HPDE6-E6E7 (cell line): ENCODE data around the gene KRTAP10-9.

Experiments used
- DNase-seq: peaks from one replicate; pipeline ENCODE4 v3.0.0; 2011; ENCODE audit warnings: missing footprints; ENCODE audit errors: extremely low spot score

The KRTAP10-9 gene

DNA sequence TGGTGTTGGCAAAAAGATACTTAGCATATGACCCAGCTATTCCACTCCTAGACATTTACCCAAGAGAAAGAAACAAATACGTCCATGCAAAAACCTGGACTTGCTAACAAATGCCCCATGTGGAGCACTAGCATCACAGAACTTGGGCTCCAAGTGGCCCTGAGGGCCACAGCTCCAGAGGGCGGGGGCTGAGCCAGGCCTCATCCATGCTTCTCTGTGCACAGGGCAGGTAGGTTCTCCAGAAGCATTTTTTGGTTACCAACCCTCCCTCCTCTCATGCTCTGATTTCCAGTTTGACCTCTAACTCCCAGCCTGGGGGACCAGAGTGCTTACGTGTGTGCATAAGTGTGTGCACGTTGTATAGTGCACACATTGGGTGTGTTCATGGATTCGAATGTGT, 37.8 kb downstream of the KRTAP10-9 start:
- no peak for DNase-seq

DNA sequence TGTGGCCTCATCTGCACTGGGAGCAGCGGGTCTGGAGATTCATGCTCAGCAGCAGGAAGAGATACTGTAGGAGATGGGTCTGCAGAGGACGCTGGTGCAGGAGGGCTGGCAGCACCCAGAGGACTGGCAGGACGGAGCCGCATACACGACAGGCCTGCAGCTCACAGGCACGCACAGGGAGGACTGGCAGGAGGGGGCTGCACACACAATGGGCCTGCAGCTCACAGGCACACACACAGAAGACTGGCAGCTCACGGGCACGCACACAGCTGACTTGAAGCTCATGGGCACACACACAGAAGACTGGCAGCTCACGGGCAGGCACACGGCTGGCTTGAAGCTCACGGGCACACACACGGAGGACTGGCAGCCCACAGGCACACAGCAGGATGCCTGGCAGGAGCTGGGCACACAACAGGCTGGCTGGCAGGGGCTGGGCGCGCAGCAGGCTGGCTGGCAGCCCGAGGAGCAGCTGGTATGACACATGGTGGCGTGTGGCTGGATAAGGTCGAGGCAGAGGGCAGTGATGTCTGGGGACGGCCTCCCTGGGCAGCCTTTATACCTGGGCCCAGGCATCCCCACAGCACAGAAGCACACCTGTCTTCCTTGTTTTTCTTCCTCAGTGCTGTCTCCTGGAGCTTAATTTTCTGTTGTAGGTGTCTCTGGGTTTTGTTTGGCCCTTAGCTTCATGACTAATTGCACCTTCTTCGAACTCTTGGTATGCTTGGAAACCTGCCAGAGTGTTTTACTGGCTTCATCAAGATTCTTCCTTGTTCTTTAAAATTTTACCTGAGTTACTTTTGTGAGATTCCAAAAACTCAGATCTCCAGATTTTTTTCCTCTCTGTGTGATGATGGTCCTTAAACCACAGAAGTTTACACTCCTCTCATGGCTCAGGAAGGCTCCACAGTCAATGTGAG, 39.8 kb downstream of the KRTAP10-9 start, which contains the start of gene KRTAP12-2:
Gene KRTAP12-2 (minus strand): TSS at position 527 of the 920 bp plus-strand sequence. CDS start 41 bp downstream, at position 486.
- no peak for DNase-seq

DNA sequence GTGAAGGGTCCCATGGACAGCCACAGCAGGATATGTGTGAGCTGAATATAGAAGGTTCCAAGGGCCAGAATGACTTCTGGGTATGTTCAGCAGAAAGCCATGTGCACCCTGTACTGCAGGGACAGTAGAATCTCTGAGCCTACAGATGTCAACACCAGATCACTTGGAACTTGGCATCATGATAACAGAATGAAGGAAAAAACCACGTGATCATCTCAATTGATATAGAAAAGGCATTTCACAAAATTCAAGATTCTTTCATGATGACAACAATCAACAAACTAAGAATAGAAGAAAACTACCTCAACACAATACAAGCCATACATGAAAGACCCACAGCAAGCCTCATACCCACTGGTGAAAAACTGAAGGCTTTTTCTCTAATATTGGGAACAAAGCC, 40.7 kb downstream of the KRTAP10-9 start:
- no peak for DNase-seq

DNA sequence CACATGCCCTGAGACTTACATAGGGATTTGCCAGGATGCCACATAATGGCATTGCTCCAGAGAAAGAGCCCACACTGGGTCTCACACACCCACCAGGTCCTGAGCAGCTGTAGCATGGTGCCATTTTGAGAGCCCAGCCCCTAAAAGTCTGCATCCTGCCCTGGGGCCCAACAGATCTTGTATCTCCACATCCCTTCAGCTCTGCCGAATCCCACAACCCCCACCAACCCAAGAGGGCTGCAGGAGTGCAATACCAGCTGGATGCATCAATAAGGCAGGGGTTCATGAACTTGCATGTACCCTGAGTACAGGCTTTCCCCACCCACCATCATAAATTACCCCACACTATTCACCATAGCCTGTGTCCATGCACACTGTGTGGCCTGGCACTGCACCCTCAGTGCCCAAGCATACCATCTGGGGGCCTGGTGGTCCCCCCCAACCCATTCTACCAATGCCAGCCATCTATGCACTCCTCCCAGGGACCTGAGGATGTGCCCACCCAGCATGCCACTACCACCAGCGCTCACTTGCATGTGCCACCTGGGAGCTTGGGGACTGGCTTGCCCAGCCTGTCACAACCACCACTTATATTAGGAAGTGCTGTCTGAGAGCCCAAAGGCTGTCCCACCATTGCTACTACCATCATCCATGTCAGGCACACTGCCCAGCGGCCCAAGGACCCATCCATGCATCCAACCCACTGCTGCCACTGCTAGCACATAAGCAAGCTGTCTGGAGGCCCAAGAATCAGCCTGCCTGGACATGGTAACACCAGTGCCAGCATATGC, 43.9 kb downstream of the KRTAP10-9 start:
- no peak for DNase-seq

DNA sequence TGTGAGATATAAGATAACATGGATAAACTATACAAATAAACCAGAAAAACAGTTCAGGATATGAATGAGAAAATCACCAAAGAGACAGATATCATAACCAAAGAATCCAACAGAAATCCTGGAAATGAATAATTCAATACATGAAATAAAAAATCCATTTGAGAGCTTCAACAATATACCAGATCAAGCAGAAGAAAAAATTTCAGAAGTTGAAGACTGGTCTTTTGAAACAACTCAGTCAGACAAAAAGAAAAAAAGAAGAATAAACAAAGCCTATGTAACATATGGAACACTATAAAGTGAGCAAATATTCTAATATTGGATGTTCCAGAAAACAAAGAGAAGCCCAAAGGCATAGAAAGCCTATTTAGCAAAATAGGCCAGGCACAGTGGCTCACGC, 45.0 kb downstream of the KRTAP10-9 start:
- DNase-seq: no peak

DNA sequence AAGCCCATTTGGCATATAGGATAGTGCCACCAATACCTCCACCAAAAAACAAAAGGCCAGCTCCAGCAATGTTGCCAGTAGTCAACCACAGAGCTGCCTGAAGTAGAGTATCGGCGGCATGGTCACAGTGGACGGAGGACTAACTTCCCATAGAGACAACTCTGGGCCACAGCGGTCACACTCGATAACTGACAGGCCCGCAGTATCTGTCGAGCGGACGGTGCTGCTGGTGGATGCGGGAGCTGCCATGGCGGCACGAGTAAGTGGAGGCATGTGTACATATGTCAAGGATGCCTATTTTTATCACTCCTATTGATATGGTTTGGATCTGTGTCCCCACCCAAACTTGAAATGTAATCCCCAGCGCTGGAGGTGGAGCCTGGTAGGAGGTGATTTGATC, 51.0 kb downstream of the KRTAP10-9 start:
- DNase-seq: no peak
